AG20443 (cell line): ENCODE measurements around the gene NT5E.

Experiments used
- DNase-seq: peaks from one replicate; pipeline ENCODE4 v3.0.0; 2012; ENCODE audit warnings: low spot score, mixed read lengths

Gene NT5E

DNA sequence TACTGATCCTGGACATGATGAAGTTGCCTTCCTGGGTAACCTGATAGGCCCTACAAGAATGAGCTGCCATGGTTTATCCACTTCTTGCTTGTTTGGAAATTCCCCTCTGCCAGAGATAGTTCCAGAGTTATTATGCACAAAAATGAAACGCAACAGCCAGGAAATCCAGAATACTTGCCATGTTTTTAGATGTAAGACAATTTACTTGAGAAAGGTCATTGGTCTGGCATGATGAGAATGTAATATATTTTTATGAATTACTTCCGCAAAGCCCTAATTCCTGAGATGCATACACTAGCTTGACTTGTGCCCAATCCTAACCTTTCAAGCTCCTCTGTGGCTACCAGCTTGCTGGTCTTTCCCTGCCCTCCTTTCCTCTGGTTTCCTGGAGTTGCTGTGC, 27.9 kb upstream of the NT5E start:
- DNase-seq: peak; percentile 45

DNA sequence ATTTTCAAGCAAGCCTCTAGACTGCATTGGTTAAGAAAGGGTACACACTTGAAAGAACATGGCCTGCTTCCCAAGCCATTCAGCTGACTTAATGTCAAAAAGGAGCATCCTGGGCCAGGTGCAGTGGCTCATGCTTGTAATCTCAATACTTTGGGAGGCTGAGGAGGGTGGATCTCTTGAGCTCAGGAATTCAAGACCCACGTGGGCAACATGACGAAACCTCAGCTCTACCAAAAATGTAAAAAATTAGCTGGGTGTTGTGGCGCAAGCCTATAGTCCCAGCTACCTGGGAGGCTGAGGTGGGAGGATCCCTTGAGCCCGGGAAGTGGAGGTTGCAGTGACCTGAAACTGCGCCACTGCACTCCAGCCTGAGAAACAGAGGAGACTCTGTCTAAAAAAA, 26.9 kb upstream of the NT5E start:
- DNase-seq: no peak

DNA sequence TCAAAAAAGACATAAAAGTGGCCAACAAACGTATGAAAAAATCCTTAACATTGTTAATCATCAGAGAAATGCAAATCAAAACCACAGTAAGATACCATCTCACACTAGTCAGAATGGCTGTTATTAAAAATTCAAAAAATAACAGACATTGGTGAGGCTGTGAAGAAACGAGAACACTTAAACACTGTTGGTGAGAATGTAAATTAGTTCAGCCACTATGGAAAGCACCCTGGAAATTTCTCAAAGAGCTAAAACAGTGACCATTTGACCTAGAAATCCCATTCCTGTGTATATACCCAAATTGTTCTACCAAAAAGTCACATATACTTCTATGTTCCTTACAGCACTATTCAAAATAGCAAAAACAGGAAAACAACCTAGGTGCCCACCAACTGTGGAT, 24.9 kb upstream of the NT5E start:
- no peak for DNase-seq

DNA sequence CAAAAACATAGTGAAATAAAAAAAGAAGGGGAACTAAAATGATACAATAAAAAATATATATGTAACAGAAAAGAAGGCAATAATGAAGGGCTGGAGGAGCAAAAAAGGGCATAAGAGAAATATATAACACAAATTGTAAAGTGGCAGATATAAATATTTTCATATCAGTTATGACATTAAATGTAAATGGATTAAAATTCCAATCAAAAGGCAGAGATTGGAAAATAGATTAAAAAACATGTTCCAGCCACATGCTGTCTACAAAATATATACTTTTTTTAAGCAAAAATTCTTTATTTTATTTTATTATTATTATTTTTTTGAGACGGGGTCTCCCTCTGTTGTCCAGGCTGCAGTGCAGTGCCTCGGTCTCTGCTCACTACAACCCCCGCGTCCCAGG, 23.9 kb upstream of the NT5E start:
- DNase-seq: no peak

DNA sequence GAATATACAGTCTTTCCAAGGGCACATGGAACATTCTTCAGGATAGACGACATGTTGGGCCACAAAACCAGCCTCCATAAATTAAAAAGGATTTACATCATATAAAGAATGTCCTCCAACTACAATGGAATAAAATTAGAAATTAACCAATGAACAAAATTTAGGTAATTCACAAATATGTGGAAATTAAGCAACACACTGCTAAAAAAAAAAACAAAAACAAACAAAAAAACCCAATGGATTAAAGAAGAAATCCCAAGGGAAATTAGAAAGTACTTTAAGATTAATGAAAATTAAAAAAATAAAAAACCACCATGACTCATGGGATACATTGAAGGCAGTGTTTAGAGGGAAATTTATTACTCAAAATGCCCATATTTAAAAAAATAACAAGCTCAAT, 21.4 kb upstream of the NT5E start:
- no peak for DNase-seq

DNA sequence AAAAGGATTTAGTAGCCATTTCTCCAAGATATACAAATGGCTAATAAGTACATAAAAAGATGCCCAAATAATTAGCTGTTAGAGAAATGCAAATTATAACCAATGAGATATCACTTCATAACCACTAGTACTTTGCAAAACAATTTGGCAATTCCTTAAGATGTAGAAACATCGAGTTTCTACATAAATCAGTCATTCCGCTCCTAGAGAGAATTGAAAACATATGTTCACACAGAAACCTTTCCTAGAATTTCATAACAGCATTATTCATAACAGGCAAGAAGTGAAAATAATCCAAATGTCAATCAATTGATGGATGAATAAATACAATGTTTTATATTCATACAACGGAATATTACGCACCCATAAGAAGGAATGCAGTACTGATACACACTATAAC, 20.5 kb upstream of the NT5E start:
- no peak for DNase-seq

DNA sequence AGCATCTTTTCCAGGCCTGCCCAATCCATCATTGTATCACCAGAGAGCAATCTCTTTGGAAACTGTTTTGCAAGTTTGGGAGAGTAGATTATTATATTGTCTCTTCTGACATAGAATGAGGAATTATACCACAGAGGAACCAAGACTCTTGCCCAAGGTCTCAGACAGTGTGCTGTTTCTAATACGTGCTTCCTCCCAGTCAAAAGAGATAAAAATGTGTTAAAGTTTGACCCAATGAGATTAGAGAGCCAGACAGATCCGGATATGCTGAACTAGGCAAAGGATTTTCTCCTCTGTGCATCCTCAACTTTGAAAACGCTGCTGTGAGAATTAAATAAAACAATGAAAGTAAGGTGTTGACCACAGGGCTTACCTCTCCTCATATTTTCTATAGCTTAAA, 18.6 kb upstream of the NT5E start:
- no peak for DNase-seq

DNA sequence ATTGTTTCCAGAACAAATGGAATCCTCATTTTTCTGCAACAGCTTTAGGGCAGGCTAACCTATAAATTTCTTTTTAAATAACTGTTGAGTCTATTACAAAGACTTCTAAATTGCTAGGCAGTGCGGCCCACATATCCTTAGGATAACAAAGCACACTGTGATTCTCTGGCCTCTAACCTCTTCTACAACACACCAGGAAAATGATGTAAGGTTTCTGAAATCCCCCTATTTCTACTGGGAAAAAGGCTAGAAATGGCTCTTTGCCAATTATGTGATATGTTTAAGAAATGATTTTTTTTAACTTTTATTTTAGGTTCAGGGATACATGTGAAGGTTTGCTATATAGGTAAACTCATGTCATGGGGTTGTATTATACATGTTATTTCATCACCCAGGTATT, 17.3 kb upstream of the NT5E start:
- no peak for DNase-seq

DNA sequence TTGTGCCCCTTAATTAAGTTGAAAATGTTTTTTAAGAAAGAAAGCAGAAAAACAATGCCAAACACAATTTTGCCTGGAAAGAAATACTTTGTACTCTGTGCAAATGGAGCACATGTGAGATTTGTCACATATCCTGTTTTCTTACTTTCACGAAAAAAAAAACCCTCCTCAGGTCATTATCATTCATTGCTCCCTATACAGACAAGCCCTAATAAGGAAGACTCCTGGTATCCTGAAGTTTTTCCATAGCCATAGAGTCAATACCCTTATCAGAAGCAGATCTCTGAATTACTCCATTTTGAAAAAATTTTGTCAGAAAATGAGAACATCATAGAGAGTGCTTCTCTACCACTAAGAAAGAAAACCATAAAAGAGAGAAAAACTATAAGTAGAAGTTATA, 14.0 kb upstream of the NT5E start:
- DNase-seq: no peak

DNA sequence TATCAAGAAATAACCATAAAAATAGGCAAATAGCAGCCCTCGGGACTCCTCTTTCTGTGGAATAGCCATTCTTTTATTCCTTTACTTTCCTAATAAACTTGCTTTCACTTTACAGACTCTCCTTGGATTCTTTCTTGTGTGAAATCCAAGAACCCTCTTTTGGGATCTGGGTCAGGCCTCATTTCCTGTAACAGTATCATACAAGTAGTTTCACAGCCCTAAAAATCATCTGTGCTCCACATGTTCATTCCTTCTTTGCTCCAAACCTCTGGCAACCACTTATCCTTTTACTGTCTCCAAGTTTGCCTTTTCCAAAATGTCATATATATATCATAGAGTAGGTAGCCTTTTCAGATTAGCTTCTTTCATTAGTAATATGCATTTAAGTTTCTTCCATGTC, 13.5 kb upstream of the NT5E start:
- peak; percentile 38 for DNase-seq

DNA sequence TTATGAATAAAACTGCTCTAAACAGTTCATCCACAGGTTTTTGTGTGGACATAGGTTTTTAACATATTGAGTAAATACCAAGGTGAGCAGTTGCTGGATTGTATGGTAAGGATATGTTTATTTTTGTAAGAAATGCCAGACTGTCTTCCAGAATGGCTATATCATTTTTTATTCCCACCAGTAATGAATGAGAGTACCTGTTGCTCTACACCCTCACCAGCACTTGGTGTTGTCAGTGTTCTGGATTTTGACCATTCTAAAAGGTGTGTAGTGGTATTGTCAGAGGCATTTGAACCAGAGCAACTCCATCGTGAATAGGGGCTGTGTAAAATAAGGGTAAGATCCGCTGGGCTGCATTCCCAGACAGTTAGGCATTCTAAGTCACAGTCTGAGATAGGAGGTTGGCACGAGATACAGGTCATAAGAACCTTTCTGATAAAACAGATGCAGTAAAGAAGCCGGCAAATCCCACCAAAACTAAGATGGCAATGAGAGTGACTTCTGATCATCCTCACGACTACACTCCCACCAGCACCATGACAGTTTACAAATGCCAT, 12.9 kb upstream of the NT5E start:
- DNase-seq: no peak

DNA sequence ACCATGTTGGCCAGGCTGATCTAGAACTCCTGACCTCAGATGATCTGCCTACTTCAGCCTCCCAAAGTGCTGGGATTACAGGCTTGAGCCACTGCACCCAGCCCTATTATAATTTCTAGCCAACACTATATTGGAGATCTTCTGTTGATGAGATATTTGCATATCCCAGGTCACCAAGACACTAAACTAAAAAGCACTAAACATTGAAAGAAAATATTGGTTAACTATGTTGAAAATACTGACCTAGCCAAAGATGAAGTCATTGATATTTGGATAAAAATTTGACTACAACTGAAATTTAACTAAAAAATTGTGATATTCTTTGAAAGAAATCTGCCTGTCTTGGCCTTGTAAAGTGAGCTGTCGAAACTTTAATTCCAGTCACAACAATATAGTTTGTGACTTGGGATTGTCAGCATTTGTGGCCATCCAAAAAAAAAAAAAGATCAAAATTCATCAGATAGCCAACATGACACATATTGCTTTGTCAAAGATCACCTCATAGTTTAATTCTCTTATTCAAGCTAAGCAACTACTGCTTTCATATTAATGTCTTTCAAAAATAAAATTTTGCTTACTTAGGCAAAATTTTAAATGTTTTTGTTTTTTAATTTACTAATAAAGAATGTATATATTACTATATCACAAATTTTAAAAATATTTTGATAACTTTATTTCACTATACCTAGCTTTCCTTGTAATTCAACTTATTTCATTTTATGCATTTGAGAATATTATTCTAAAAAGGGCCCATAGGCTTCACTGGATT, 6.3 kb upstream of the NT5E start:
- DNase-seq: no peak

DNA sequence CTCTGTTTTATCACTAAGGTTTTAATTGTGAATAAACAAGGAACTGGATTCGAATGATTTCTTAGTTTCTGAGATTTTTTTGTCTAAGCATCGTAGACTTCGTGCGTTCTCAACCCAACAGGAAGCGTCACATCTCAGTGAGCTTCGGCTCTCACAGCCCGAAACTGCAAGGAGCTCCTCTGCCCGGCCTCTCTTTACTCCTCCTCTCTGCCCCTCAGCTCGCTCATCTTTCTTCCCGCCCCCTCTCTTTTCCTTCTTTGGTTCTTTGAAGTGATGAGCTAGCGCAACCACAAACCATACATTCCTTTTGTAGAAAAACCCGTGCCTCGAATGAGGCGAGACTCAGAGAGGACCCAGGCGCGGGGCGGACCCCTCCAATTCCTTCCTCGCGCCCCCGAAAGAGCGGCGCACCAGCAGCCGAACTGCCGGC, 480 bp upstream of the NT5E start:
- DNase-seq: peak; percentile 69

DNA sequence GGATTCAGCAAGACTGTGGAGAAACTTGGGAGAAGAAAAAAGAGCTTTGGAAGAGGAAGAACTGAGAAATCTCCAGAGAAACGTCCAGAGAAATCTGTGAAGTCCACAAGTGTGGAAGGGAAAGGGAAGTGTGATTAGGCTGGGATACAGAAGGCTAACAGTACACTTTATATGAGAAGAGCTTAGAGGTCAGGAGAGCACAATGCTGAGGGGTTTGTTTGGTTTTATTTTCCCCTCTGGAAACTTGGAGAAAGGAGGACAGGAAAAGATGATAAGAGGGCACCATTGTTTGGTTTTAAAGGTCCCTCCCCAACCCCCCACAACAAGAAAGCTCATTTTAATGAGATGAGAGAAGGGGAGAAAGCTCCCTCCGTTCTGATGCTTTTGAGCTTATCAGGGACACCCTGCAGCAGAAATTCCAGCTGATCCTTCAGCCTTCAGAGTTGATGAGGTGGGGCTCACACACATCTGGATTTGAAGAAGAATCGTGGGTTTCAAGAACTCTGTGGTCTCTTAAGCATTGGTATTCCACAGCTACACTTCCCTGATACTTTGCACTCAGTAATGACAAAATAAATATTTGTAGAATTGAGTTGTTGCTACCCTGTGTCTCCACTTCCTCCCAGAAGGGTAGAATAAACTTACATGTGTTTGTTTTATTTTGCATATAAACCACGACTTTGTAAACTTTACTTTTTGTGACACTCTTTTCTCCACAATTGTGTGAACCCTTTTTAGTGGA, 1.9 kb downstream of the NT5E start:
- no peak for DNase-seq

DNA sequence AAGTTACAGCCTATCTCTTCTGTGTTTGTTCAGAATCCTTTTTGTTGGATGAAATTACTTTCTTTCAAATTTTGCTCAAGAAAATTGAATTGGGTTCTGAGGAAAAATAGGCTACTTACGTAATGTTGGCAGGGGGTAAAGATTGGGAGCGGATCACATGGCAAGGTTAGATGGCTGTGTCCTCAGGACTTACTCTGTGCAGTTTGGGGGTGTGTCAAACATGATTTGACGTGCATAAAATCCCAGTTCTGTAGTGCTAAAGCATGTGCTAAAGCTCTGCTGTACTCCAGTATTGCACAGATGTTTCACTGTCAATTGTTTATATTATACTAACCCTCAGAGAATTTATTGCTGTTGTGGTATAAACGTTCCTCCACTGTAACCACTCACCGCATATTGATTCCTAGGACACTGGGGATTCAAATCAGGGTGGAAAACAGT, 2.6 kb downstream of the NT5E start:
- no peak for DNase-seq

DNA sequence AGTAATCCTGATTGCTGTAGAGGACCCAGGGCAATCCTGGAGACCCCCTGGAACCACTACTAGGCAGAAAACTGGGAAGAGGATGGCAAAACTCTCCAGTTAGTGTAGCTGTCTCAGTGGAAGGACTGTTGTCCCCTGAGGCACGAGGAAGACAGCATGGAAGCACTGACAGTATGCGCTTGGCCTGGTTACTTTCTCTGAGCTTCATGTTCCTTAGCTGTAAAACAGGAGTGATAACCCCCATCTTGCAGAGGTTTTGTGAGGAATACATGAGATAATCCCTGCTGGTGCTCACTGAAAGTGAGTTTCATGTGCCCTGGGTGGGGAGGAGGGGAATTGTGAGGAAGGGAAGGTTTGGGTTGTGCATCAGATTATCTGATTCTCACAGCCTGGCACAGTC, 3.2 kb downstream of the NT5E start:
- no peak for DNase-seq

DNA sequence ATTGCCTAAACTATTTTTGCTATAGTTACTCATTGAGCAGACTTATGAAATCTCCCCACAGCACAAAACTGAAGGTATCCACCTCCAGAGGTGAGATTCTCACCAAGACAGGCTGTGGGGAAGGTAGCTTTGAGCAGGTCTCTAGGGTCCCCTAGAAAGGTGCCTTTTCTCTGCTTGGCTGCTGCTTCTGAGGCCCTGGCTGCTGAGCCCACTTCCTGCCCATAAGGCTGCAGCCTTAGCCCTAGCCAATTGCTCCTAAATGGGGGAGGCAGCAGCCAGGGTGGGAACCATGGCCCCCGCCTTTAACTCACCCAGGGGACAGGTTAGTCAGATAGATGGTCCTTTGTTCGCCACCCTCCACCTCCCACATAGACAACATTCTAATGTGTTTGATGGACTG, 3.6 kb downstream of the NT5E start:
- no peak for DNase-seq

DNA sequence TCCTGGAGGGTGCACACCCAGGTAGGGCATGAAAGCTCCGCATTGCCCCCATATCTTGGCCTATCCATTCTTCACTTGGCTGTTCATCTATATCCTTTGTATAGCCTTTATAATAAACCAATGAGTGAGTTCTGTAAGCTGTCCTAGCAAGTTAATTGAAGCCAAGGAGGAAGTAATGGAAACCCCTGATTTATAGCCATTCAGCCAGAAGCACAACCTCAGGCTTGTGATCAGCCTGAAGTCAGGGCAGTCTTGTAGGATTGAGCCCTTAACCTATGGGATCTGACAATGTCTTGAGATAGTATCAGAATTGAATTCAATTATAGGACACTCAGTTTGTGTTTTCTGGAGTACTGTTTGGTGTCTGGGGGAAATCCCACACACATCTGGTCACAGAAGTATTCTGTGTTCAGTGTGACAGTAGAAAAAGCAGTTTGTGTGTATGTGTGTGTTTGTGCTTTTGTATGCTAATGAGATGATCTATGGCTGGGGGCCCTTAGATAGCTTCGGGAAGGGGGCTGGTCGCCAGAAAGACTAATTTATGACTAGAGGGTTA, 5.7 kb downstream of the NT5E start:
- DNase-seq: no peak

DNA sequence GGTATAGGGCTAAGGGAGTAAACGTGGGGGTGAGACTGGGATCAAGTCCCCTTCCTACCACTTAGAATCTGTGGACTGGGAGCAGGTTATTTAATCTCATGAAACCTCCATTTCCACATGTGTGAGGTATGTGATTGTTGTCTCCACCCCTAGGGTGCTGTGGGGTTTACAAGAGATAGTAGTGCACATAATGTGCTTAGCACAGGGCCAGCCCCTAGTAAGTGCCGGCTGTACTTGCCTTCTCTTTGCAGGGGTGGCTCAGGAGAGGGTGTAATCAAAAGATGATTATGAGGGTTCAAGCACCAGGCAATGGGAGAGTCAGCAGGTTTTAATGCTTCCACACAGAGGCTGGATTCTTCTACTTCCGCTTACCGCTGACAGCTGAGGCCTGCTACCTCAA, 6.9 kb downstream of the NT5E start:
- DNase-seq: no peak

DNA sequence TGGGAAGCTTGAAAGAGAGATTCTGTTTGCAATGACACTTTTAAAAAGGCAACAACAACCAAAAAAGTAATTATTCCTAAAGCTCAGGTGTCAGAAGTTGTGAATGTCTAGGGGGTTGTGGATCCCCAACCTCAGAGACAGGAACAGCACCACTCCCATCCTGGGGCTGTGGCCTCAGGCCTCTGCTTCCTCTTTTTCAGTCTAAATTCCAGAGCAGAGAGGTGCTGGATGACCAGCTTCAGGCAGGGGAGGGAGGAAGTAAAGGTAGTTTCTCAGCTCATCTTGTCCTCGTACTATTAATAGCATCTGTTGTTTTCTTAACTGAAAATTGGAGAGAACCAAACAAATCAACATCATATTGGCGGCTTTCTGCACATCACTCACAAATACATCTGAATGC, 8.3 kb downstream of the NT5E start:
- no peak for DNase-seq

DNA sequence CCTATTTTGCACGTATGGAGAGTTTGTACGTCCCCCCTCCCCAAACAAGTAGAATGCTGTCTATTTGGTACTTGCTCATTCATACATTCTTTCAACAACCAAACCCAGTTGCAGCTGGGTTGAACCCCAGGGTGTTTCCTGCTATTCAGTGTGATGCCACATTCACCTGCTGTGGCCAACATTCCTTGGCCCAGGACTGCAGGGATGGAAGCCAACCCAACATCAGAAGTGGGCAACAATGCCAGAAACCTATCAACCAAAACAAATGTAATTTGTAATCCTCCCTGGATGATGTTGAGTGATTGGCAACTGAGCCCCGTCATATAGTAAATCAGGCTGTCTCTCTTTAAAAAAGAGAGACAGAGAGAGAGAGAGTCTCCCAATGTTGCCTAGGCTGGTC, 8.9 kb downstream of the NT5E start:
- no peak for DNase-seq

DNA sequence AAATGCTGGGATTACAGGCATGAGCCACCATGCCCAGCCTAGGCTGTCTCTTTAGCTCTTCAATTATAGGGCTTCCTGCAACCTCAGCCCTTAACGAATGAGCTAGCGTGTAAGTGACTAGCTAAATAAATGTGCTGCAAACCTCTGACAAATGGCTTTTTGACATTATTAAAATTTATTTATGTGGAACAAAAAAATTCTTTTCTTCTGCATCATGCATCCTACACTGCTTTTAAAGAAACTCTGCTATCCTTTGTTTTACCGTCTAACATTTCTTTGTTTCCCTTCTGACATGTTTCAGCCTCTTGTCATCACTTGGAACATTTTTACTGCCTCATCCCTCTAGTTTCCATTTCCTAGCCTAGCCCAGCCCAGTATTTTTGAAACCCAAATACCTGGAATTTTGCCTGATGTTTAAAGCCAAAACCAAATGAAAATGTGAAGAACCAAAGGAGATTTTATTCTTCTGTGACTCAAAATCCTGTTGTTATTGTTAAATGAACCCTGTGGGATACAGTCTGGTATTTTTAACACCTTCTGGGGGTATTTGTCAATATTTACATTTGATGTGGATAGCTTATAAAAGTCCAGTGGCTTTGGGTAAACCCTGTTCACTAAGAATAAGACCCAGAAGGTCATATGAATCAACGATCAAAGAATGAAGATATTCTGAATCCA, 9.5 kb downstream of the NT5E start:
- peak; percentile 64 for DNase-seq
